ENCODE measurements around the gene LRRK1.

- TF ChIP-seq CTCF (IDR thresholded peaks at IDR 0.05; ENCODE audit: low read depth, low read length, poor library complexity, severe bottlenecking) (no peak), EZH2phosphoT487 (IDR thresholded peaks at IDR 0.05; ENCODE audit: borderline replicate concordance, low read length) (no peak)
Observed at GRCh38 chr15:101118116-101118515, 199.0 kb downstream of the LRRK1 start.

All from DOHH2 (cell line).